ENCODE measurements around the gene PATZ1.

The PATZ1 gene

GRCh38 chr22:31282748-31283468 lies 63.2 kb downstream of the PATZ1 start:
- no peak for DNase-seq (ENCODE audit: low read depth in 2 of 2)

GRCh38 chr22:31281733-31282132 lies 64.4 kb downstream of the PATZ1 start:
- no peak for DNase-seq (ENCODE audit: low read depth in 2 of 2)

- DNase-seq (ENCODE audit: low read depth in 2 of 2) = no peak
These were observed 66.2 kb downstream of the PATZ1 start for GRCh38 chr22:31279821-31280505.

GRCh38 chr22:31279327-31279669 lies 66.8 kb downstream of the PATZ1 start:
- no peak for DNase-seq (ENCODE audit: low read depth in 2 of 2)

- DNase-seq (ENCODE audit: low read depth in 2 of 2) = no peak
These were observed 67.4 kb downstream of the PATZ1 start for GRCh38 chr22:31278626-31279326.

- DNase-seq (ENCODE audit: low read depth in 2 of 2) = no peak
These were observed 68.0 kb downstream of the PATZ1 start for GRCh38 chr22:31278151-31278621.

- DNase-seq (ENCODE audit: low read depth in 2 of 2) = no peak
These were observed 68.4 kb downstream of the PATZ1 start for GRCh38 chr22:31277741-31278140.

GRCh38 chr22:31276426-31277167 lies 69.5 kb downstream of the PATZ1 start:
- DNase-seq (ENCODE audit: low read depth in 2 of 2) = no peak
